HepG2 (cell line): Measurements from ENCODE around the gene PRRT2. TPM values are rescaled to one million over a fixed set of nuclear protein-coding genes. Genes with fewer than 3 reads are reported as not detected.

ENCODE experiments used
- MAFF ChIP-seq: IDR thresholded peaks from 2 replicates; pipeline ENCODE4 v1.6.1; 2011; ENCODE audit warnings: low read depth, low read length, improper control_type of control experiment
- SATB2 ChIP-seq: sonication (generic); formaldehyde crosslinking; IDR thresholded peaks from 2 replicates; pipeline ENCODE4 v1.5.0; 2020; ENCODE audit warnings: missing genetic modification reagents
- SP140L ChIP-seq: sonication (generic); formaldehyde crosslinking; IDR thresholded peaks from 2 replicates; pipeline ENCODE4 v1.4.0; 2020; ENCODE audit warnings: missing genetic modification reagents, borderline replicate concordance
- TMF1 ChIP-seq: sonication (generic); formaldehyde crosslinking; IDR thresholded peaks from 2 replicates; pipeline ENCODE4 v1.8.1; 2022; ENCODE audit warnings: low read depth, missing genetic modification reagents
- ZNF660 ChIP-seq: sonication (generic); formaldehyde crosslinking; IDR thresholded peaks from 2 replicates; pipeline ENCODE4 v1.5.1; 2020; ENCODE audit warnings: mild to moderate bottlenecking, low read depth, missing genetic modification reagents, borderline replicate concordance
- polyA plus RNA-seq, 8 experiments: library from polyadenylated mRNA; depleted of rRNA in 3 of 8; stranded (reverse) in 7 of 8; unstranded in 1 of 8; fragments of >200 nt; fragmentation: Illumina TruSeq in 4 of 8; extraction: Trizol in 4 of 8; gene quantifications; 2 replicates each; pipeline versions ENCODE4 v1.2.1 to v1.2.3, GENCODE V29; 2011 to 2016; ENCODE audit warnings: low read depth in 4 of 8, missing spikeins in 1 of 8, mixed read lengths in 1 of 8; ENCODE audit not compliant: insufficient read depth in 1 of 8
- total RNA-seq, 5 experiments: library from RNA; depleted of rRNA; stranded (reverse); fragments of >200 nt; fragmentation: Illumina TruSeq; extraction: Trizol; gene quantifications; 2 replicates each; pipeline ENCODE4 v1.2.3, GENCODE V29; 2016; ENCODE audit warnings: low read depth in 1 of 5
- TF ChIP-seq, protein P1 (sequence below): IDR thresholded peaks from 2 replicates; pipeline ENCODE4 v1.6.1; 2016; ENCODE audit warnings: low read depth, missing genetic modification reagents, missing compliant biosample characterization
- TF ChIP-seq, protein P2 (sequence below): IDR thresholded peaks from 2 replicates; pipeline ENCODE4 v1.6.1; 2016; ENCODE audit warnings: missing biosample characterization, missing genetic modification reagents, low read depth
- TF ChIP-seq, protein P3 (sequence below): sonication (generic); formaldehyde crosslinking; IDR thresholded peaks from 2 replicates; pipeline ENCODE4 v1.4.0; 2020; ENCODE audit warnings: missing genetic modification reagents

PRRT2 gene
- total and polyA plus RNA-seq, 2 of the 13 experiments (the other 11 are each of a cell fraction or from before 2014, with no cell fraction given), result 0.51 to 1.1 TPM

DNA sequence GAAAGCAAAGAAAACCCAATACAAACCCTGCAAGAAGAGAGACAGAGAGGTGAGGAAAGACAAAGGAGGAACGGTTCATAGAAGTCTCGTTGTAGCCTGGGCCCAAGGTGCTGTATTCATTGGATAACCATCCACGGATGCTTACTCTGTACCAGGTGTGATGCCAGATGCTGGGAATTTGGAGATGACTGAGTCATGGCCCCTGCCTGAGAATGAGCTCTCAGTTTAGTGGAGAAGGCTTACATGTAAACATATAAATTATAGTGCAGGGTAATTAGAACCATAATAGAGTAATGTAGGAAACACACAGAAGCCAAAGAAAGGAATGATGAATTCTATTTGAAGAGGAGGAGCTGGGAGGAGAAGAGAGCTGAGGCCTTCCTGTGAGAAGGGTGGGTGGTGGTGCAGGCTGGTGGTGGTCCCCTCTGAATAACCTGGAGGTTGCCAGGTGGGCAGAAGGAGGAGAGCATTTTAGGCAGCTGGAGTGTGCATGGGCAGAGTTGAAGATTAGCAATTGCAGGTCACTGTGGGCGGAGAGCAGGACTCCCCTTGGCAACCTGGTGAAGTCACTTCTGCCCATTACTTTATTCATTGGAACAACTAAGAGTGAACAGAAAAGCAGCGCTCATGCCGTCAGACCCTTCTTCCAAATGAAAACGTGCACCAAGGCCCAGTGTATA lies 41.6 kb upstream of the PRRT2 start (continued):
- TF ChIP-seq, protein P1, sequence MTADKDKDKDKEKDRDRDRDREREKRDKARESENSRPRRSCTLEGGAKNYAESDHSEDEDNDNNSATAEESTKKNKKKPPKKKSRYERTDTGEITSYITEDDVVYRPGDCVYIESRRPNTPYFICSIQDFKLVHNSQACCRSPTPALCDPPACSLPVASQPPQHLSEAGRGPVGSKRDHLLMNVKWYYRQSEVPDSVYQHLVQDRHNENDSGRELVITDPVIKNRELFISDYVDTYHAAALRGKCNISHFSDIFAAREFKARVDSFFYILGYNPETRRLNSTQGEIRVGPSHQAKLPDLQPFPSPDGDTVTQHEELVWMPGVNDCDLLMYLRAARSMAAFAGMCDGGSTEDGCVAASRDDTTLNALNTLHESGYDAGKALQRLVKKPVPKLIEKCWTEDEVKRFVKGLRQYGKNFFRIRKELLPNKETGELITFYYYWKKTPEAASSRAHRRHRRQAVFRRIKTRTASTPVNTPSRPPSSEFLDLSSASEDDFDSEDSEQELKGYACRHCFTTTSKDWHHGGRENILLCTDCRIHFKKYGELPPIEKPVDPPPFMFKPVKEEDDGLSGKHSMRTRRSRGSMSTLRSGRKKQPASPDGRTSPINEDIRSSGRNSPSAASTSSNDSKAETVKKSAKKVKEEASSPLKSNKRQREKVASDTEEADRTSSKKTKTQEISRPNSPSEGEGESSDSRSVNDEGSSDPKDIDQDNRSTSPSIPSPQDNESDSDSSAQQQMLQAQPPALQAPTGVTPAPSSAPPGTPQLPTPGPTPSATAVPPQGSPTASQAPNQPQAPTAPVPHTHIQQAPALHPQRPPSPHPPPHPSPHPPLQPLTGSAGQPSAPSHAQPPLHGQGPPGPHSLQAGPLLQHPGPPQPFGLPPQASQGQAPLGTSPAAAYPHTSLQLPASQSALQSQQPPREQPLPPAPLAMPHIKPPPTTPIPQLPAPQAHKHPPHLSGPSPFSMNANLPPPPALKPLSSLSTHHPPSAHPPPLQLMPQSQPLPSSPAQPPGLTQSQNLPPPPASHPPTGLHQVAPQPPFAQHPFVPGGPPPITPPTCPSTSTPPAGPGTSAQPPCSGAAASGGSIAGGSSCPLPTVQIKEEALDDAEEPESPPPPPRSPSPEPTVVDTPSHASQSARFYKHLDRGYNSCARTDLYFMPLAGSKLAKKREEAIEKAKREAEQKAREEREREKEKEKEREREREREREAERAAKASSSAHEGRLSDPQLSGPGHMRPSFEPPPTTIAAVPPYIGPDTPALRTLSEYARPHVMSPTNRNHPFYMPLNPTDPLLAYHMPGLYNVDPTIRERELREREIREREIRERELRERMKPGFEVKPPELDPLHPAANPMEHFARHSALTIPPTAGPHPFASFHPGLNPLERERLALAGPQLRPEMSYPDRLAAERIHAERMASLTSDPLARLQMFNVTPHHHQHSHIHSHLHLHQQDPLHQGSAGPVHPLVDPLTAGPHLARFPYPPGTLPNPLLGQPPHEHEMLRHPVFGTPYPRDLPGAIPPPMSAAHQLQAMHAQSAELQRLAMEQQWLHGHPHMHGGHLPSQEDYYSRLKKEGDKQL (CRISPR knock-in tag), result no peak
- no peak for TF ChIP-seq SP140L (CRISPR knock-in tag)
- TF ChIP-seq, protein P2, sequence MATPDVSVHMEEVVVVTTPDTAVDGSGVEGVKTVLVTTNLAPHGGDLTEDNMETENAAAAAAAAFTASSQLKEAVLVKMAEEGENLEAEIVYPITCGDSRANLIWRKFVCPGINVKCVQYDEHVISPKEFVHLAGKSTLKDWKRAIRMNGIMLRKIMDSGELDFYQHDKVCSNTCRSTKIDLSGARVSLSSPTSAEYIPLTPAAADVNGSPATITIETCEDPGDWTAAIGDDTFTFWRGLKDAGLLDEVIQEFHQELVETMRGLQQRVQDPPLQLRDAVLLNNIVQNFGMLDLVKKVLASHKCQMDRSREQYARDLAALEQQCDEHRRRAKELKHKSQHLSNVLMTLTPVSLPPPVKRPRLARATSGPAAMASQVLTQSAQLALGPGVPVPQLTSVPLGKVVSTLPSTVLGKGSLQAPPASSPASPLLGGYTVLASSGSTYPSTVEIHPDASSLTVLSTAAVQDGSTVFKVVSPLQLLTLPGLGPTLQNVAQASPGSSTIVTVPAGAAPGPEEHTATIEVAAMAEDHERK (CRISPR knock-in tag), result no peak
- no peak for TF ChIP-seq ZNF660 (CRISPR knock-in tag)
- TF ChIP-seq SATB2, result no peak
- TF ChIP-seq MAFF, result no peak
- TF ChIP-seq, protein P3, sequence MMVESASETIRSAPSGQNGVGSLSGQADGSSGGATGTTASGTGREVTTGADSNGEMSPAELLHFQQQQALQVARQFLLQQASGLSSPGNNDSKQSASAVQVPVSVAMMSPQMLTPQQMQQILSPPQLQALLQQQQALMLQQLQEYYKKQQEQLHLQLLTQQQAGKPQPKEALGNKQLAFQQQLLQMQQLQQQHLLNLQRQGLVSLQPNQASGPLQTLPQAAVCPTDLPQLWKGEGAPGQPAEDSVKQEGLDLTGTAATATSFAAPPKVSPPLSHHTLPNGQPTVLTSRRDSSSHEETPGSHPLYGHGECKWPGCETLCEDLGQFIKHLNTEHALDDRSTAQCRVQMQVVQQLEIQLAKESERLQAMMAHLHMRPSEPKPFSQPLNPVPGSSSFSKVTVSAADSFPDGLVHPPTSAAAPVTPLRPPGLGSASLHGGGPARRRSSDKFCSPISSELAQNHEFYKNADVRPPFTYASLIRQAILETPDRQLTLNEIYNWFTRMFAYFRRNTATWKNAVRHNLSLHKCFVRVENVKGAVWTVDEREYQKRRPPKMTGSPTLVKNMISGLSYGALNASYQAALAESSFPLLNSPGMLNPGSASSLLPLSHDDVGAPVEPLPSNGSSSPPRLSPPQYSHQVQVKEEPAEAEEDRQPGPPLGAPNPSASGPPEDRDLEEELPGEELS (CRISPR knock-in tag), result no peak
- no peak for TF ChIP-seq TMF1
